WTC11 (cell line): ENCODE results near the gene NTRK3. TPM values are rescaled to one million over a fixed set of nuclear protein-coding genes. Genes with fewer than 3 reads are reported as not detected.

ENCODE experiments used
- ATAC-seq: fragments of 200-7000 bp; cut with Tn5 transposase; 2 replicates; pipeline ENCODE4 v1.10.0; 2021; ENCODE audit warnings: mild to moderate bottlenecking, moderate library complexity
- CTCF ChIA-PET: fragments of 300-600 bp; sonication (Branson Sonifier 250); formaldehyde crosslinking; loops from one replicate; lab custom pipeline; 2021; ENCODE audit warnings: antibody characterized with exemption; lab: Charles Lee
- POLR2A ChIA-PET: fragments of 350-600 bp; sonication (Branson Sonifier 250); formaldehyde crosslinking; loops from one replicate; lab custom pipeline; 2021; ENCODE audit warnings: antibody characterized with exemption; lab: Charles Lee
- DNase-seq: peaks from one replicate; pipeline ENCODE4 v3.0.0; 2021; ENCODE audit warnings: low spot score
- H3K27ac Mint-ChIP-seq: 2 replicates; pipeline ENCODE4 v1.8.0; 2021; ENCODE audit warnings: mixed read lengths
- H3K27me3 Mint-ChIP-seq: 2 replicates; pipeline ENCODE4 v1.8.0; 2021; ENCODE audit warnings: low read depth, mild to moderate bottlenecking, moderate library complexity, mixed read lengths
- H3K36me3 Mint-ChIP-seq: 2 replicates; pipeline ENCODE4 v1.8.0; 2021; ENCODE audit warnings: mixed read lengths
- H3K4me1 Mint-ChIP-seq: 2 replicates; pipeline ENCODE4 v1.8.0; 2022; ENCODE audit warnings: mixed read lengths
- H3K4me3 Mint-ChIP-seq: 2 replicates; pipeline ENCODE4 v1.8.0; 2021; ENCODE audit warnings: mild to moderate bottlenecking, moderate library complexity, mixed read lengths
- H3K9me3 Mint-ChIP-seq: 2 replicates; pipeline ENCODE4 v1.8.0; 2021; ENCODE audit warnings: mixed read lengths
- ELF4 ChIP-seq: sonication (generic); formaldehyde crosslinking; IDR thresholded peaks from 2 replicates; pipeline ENCODE4 v1.8.1; 2022; ENCODE audit warnings: low read depth, mild to moderate bottlenecking, moderate library complexity, missing genetic modification reagents
- GABPB1 ChIP-seq: sonication (generic); formaldehyde crosslinking; IDR thresholded peaks from 2 replicates; pipeline ENCODE4 v1.8.1; 2023; ENCODE audit warnings: mild to moderate bottlenecking, missing genetic modification reagents
- IRF2 ChIP-seq: sonication (generic); formaldehyde crosslinking; IDR thresholded peaks from 2 replicates; pipeline ENCODE4 v1.8.0; 2022; ENCODE audit warnings: low read depth, missing genetic modification reagents, borderline replicate concordance
- JAZF1 ChIP-seq: fragments of 250-450 bp; sonication (Bioruptor Pico); IDR thresholded peaks from 2 replicates; pipeline ENCODE4 v1.9.0; 2021; ENCODE audit warnings: moderate library complexity, mild to moderate bottlenecking, inconsistent platforms
- KAT7 ChIP-seq: sonication (generic); formaldehyde crosslinking; IDR thresholded peaks from 2 replicates; pipeline ENCODE4 v1.8.1; 2023; ENCODE audit warnings: missing genetic modification reagents, mild to moderate bottlenecking, borderline replicate concordance
- ZMAT4 ChIP-seq: fragments of 250-450 bp; sonication (Bioruptor Pico); IDR thresholded peaks from 2 replicates; pipeline ENCODE4 v1.9.0; 2021; ENCODE audit warnings: mild to moderate bottlenecking
- ZNF263 ChIP-seq: sonication (generic); formaldehyde crosslinking; IDR thresholded peaks from 2 replicates; pipeline ENCODE4 v1.8.1; 2022; ENCODE audit warnings: low read depth, mild to moderate bottlenecking, moderate library complexity, missing genetic modification reagents
- ZNF281 ChIP-seq: sonication (generic); formaldehyde crosslinking; IDR thresholded peaks from 2 replicates; pipeline ENCODE4 v1.8.0; 2023; ENCODE audit warnings: mild to moderate bottlenecking, missing genetic modification reagents
- ZNF317 ChIP-seq: sonication (generic); formaldehyde crosslinking; IDR thresholded peaks from 2 replicates; pipeline ENCODE4 v1.8.1; 2023; ENCODE audit warnings: low read depth, mild to moderate bottlenecking, moderate library complexity, missing genetic modification reagents, borderline replicate concordance
- ZNF396 ChIP-seq: fragments of 250-450 bp; sonication (Bioruptor Pico); IDR thresholded peaks from 2 replicates; pipeline ENCODE4 v1.8.0; 2021; ENCODE audit warnings: mild to moderate bottlenecking, moderate library complexity, borderline replicate concordance
- ZNF416 ChIP-seq: fragments of 250-450 bp; sonication (Bioruptor Pico); IDR thresholded peaks from 2 replicates; pipeline ENCODE4 v1.9.0; 2021; ENCODE audit warnings: mild to moderate bottlenecking, inconsistent platforms
- ZSCAN18 ChIP-seq: fragments of 250-450 bp; sonication (Bioruptor Pico); IDR thresholded peaks from 2 replicates; pipeline ENCODE4 v2.1.2; 2022; ENCODE audit warnings: mild to moderate bottlenecking, moderate library complexity
- total RNA-seq: library from RNA; stranded (reverse); gene quantifications from 3 replicates; pipeline ENCODE4 v1.2.3, GENCODE V29; 2021
- TF ChIP-seq, protein P1 (sequence below): sonication (generic); formaldehyde crosslinking; conservative IDR thresholded peaks from 2 replicates; pipeline ENCODE4 v1.8.1; 2022; ENCODE audit warnings: mild to moderate bottlenecking, missing genetic modification reagents
- TF ChIP-seq, protein P2 (sequence below): sonication (generic); formaldehyde crosslinking; IDR thresholded peaks from 2 replicates; pipeline ENCODE4 v1.8.1; 2023; ENCODE audit warnings: mild to moderate bottlenecking, missing genetic modification reagents, moderate library complexity
- TF ChIP-seq, protein P3 (sequence below): sonication (generic); formaldehyde crosslinking; IDR thresholded peaks from 2 replicates; pipeline ENCODE4 v1.8.0; 2022; ENCODE audit warnings: mild to moderate bottlenecking, missing genetic modification reagents
- TF ChIP-seq, protein P4 (sequence below): fragments of 250-450 bp; sonication (Bioruptor Pico); IDR thresholded peaks from 2 replicates; pipeline ENCODE4 v1.8.0; 2021; ENCODE audit warnings: mild to moderate bottlenecking

NTRK3 gene
- total RNA-seq, 1 experiment from 2014 or later: 12.3 TPM

- Mint-ChIP-seq H3K27ac (no peak overlapping the region), H3K9me3 (no peaks in the 10 kb centered on the region), H3K4me3 (no peak overlapping the region), H3K36me3 (no peaks in the 10 kb centered on the region), H3K4me1 (no peaks in the 10 kb centered on the region), H3K27me3 (no peaks in the 10 kb centered on the region)
- DNase-seq: no peak
- CTCF ChIA-PET: no interaction called here
- POLR2A ChIA-PET: no interaction called here
- TF ChIP-seq ZMAT4 (CRISPR knock-in tag) (no peak), GABPB1 (CRISPR knock-in tag) (no peak), JAZF1 (CRISPR knock-in tag) (no peak), ZNF263 (CRISPR knock-in tag) (no peak), ZSCAN18 (CRISPR knock-in tag) (no peak), ELF4 (CRISPR knock-in tag) (no peak), IRF2 (no peak), ZNF396 (CRISPR knock-in tag) (no peak), ZNF317 (no peak), ZNF281 (no peak), KAT7 (CRISPR knock-in tag) (no peak)
- TF ChIP-seq, protein P1, sequence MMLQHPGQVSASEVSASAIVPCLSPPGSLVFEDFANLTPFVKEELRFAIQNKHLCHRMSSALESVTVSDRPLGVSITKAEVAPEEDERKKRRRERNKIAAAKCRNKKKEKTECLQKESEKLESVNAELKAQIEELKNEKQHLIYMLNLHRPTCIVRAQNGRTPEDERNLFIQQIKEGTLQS: no peak
- TF ChIP-seq, protein P2, sequence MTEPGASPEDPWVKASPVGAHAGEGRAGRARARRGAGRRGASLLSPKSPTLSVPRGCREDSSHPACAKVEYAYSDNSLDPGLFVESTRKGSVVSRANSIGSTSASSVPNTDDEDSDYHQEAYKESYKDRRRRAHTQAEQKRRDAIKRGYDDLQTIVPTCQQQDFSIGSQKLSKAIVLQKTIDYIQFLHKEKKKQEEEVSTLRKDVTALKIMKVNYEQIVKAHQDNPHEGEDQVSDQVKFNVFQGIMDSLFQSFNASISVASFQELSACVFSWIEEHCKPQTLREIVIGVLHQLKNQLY: no peak
- TF ChIP-seq, protein P3, sequence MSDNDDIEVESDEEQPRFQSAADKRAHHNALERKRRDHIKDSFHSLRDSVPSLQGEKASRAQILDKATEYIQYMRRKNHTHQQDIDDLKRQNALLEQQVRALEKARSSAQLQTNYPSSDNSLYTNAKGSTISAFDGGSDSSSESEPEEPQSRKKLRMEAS: no peak
- TF ChIP-seq, protein P4, sequence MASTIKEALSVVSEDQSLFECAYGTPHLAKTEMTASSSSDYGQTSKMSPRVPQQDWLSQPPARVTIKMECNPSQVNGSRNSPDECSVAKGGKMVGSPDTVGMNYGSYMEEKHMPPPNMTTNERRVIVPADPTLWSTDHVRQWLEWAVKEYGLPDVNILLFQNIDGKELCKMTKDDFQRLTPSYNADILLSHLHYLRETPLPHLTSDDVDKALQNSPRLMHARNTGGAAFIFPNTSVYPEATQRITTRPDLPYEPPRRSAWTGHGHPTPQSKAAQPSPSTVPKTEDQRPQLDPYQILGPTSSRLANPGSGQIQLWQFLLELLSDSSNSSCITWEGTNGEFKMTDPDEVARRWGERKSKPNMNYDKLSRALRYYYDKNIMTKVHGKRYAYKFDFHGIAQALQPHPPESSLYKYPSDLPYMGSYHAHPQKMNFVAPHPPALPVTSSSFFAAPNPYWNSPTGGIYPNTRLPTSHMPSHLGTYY (CRISPR knock-in tag): no peak
- no peak for ATAC-seq
Measured at GRCh38 chr15:87949575-87950223, 306.8 kb downstream of the NTRK3 start.

DNA sequence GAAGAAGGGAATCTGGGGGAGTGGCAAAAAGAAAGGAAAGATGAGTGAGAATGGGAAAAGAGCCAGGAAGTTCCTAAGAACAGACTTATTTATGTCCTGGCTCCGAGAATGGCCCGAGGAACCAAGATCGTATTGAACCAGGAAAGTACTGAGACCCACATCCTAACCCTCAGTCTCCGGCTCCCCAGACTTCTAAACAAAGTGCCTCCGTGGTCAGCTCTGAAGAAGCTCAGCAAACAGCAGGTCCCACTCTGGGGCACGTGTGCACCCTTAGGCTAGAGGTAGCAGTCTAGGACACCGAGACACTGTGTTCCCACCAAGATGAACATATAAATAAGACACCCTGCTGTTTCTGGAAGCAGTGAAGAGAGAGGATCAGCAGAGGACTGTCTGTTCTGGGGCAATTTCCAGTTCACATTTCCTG, 307.4 kb downstream of the NTRK3 start:
- H3K9me3 Mint-ChIP-seq: no peaks in the 10 kb centered on the region
- no peak for TF ChIP-seq ZNF416
- TF ChIP-seq, all 79 proteins: peak for 0
- ChIA-PET POLR2A (no interaction called here), CTCF (no interaction called here)
- Mint-ChIP-seq H3K27me3 (no peaks in the 10 kb centered on the region), H3K4me3 (no peak overlapping the region), H3K36me3 (no peaks in the 10 kb centered on the region), H3K4me1 (no peaks in the 10 kb centered on the region), H3K27ac (no peak overlapping the region)
- DNase-seq (no peak), ATAC-seq (no peak)
